Dendritic cell treated with granulocyte-macrophage colony-stimulating factor and Interleukin-4, amounts not matched to agents 40 ng/mL and 50 ng/mL, for 4 days (primary cell): Measurements from ENCODE around the gene FAM227B.
"Not testable (repeated sequence)": the region's sequence is repeated elsewhere in the genome, so short reads cannot be mapped to it uniquely, and the experiment has no call there.

ENCODE experiments used
- H3K27ac Mint-ChIP-seq: one replicate; pipeline ENCODE4 v1.8.0; 2022; ENCODE audit warnings: mild to moderate bottlenecking, mixed read lengths
- H3K27me3 Mint-ChIP-seq: one replicate; pipeline ENCODE4 v1.8.0; 2022; ENCODE audit warnings: mild to moderate bottlenecking, mixed read lengths
- H3K36me3 Mint-ChIP-seq: one replicate; pipeline ENCODE4 v1.8.0; 2022; ENCODE audit warnings: low read depth, mixed read lengths
- H3K4me1 Mint-ChIP-seq: one replicate; pipeline ENCODE4 v1.8.0; 2022; ENCODE audit warnings: low read depth, mixed read lengths
- H3K4me3 Mint-ChIP-seq: one replicate; pipeline ENCODE4 v1.8.0; 2022; ENCODE audit warnings: mild to moderate bottlenecking, moderate library complexity, mixed read lengths
- H3K9me3 Mint-ChIP-seq: one replicate; pipeline ENCODE4 v1.8.0; 2022; ENCODE audit warnings: mixed read lengths
- intact Hi-C: fragments of 100-400 bp; cut with micrococcal nuclease; formaldehyde crosslinking; loops from one replicate; pipeline ENCODE4 v1.15.0; 2022

FAM227B gene

GRCh38 chr15:49592829-49593316 is 27.7 kb downstream of the FAM227B start:
- H3K36me3 Mint-ChIP-seq, H3K27ac Mint-ChIP-seq, intact Hi-C loops, H3K4me3 Mint-ChIP-seq, H3K27me3 Mint-ChIP-seq, H3K4me1 Mint-ChIP-seq: not testable (repeated sequence)
- peaks cover 25% of the 10 kb centered on the region for H3K9me3 Mint-ChIP-seq

GRCh38 chr15:49589030-49589429 is 31.6 kb downstream of the FAM227B start:
- intact Hi-C loops, result no loop called here
- Mint-ChIP-seq H3K36me3 (no peaks in the 10 kb centered on the region), H3K9me3 (peaks cover 17% of the 10 kb centered on the region), H3K4me3 (no peak overlapping the region), H3K4me1 (no peaks in the 10 kb centered on the region), H3K27me3 (no peaks in the 10 kb centered on the region), H3K27ac (no peak overlapping the region)

GRCh38 chr15:49573421-49573820 is 47.2 kb downstream of the FAM227B start:
- Mint-ChIP-seq H3K36me3 (no peaks in the 10 kb centered on the region), H3K4me1 (no peaks in the 10 kb centered on the region), H3K4me3 (no peak overlapping the region), H3K9me3 (peaks cover 27% of the 10 kb centered on the region), H3K27me3 (no peaks in the 10 kb centered on the region), H3K27ac (no peak overlapping the region)
- intact Hi-C loops, result no loop called here

- Mint-ChIP-seq H3K27me3 (no peaks in the 10 kb centered on the region), H3K27ac (no peak overlapping the region), H3K36me3 (no peaks in the 10 kb centered on the region), H3K4me3 (no peak overlapping the region), H3K4me1 (no peaks in the 10 kb centered on the region), H3K9me3 (peaks cover 27% of the 10 kb centered on the region)
- intact Hi-C loops, result no loop called here
These were observed 49.9 kb downstream of the FAM227B start for GRCh38 chr15:49570672-49571071.

- no peaks in the 10 kb centered on the region for H3K4me1 Mint-ChIP-seq
- intact Hi-C loops, result no loop called here
- H3K27ac Mint-ChIP-seq, result no peak overlapping the region
- H3K36me3 Mint-ChIP-seq, result no peaks in the 10 kb centered on the region
- H3K27me3 Mint-ChIP-seq, result no peaks in the 10 kb centered on the region
- no peak overlapping the region for H3K4me3 Mint-ChIP-seq
- peaks cover 27% of the 10 kb centered on the region for H3K9me3 Mint-ChIP-seq
These were observed 50.4 kb downstream of the FAM227B start for GRCh38 chr15:49570174-49570573.

GRCh38 chr15:49560045-49560444 is 60.6 kb downstream of the FAM227B start:
- intact Hi-C loops, result no loop called here
- H3K4me3 Mint-ChIP-seq, result no peak overlapping the region
- H3K36me3 Mint-ChIP-seq, result no peaks in the 10 kb centered on the region
- H3K27me3 Mint-ChIP-seq, result no peaks in the 10 kb centered on the region
- no peaks in the 10 kb centered on the region for H3K4me1 Mint-ChIP-seq
- H3K9me3 Mint-ChIP-seq, result peaks cover 85% of the 10 kb centered on the region
- no peak overlapping the region for H3K27ac Mint-ChIP-seq

GRCh38 chr15:49558929-49559328 is 61.7 kb downstream of the FAM227B start:
- Mint-ChIP-seq H3K9me3 (peaks cover 87% of the 10 kb centered on the region), H3K36me3 (no peaks in the 10 kb centered on the region)

GRCh38 chr15:49556437-49556836 is 64.2 kb downstream of the FAM227B start:
- Mint-ChIP-seq H3K4me1 (no peaks in the 10 kb centered on the region), H3K36me3 (no peaks in the 10 kb centered on the region), H3K27ac (no peak overlapping the region), H3K9me3 (peaks cover 86% of the 10 kb centered on the region), H3K4me3 (no peak overlapping the region), H3K27me3 (no peaks in the 10 kb centered on the region)
- intact Hi-C loops, result no loop called here

More at GRCh38 chr15:49558929-49559328, 61.7 kb downstream of the FAM227B start:
- no peak overlapping the region for H3K27ac Mint-ChIP-seq
- intact Hi-C loops, result no loop called here
- no peak overlapping the region for H3K4me3 Mint-ChIP-seq
- H3K27me3 Mint-ChIP-seq, result no peaks in the 10 kb centered on the region
- no peaks in the 10 kb centered on the region for H3K4me1 Mint-ChIP-seq

GRCh38 chr15:49550342-49550741 is 70.3 kb downstream of the FAM227B start:
- H3K36me3 Mint-ChIP-seq, H3K4me1 Mint-ChIP-seq, H3K27me3 Mint-ChIP-seq, H3K4me3 Mint-ChIP-seq, intact Hi-C loops, H3K27ac Mint-ChIP-seq: not testable (repeated sequence)
- peaks cover 51% of the 10 kb centered on the region for H3K9me3 Mint-ChIP-seq

- Mint-ChIP-seq H3K4me1 (no peaks in the 10 kb centered on the region), H3K4me3 (no peak overlapping the region), H3K9me3 (peaks cover 40% of the 10 kb centered on the region), H3K27ac (no peak overlapping the region), H3K27me3 (no peaks in the 10 kb centered on the region), H3K36me3 (no peaks in the 10 kb centered on the region)
- intact Hi-C loops, result no loop called here
These were observed 82.1 kb downstream of the FAM227B start for GRCh38 chr15:49538520-49538919.

GRCh38 chr15:49530092-49530491 is 90.5 kb downstream of the FAM227B start:
- H3K4me1 Mint-ChIP-seq, result no peaks in the 10 kb centered on the region
- peaks cover 45% of the 10 kb centered on the region for H3K9me3 Mint-ChIP-seq
- no peak overlapping the region for H3K4me3 Mint-ChIP-seq
- intact Hi-C loops, result no loop called here
- no peaks in the 10 kb centered on the region for H3K27me3 Mint-ChIP-seq
- no peaks in the 10 kb centered on the region for H3K36me3 Mint-ChIP-seq
- no peak overlapping the region for H3K27ac Mint-ChIP-seq

GRCh38 chr15:49528289-49528688 is 92.3 kb downstream of the FAM227B start:
- Mint-ChIP-seq H3K36me3 (no peaks in the 10 kb centered on the region), H3K27me3 (no peaks in the 10 kb centered on the region), H3K9me3 (peaks cover 45% of the 10 kb centered on the region), H3K4me3 (no peak overlapping the region), H3K4me1 (no peaks in the 10 kb centered on the region), H3K27ac (no peak overlapping the region)
- intact Hi-C loops, result no loop called here

GRCh38 chr15:49521802-49522201 is 98.8 kb downstream of the FAM227B start:
- intact Hi-C loops, result no loop called here
- peaks cover 72% of the 10 kb centered on the region for H3K9me3 Mint-ChIP-seq
- H3K4me1 Mint-ChIP-seq, result no peaks in the 10 kb centered on the region
- H3K27me3 Mint-ChIP-seq, result no peaks in the 10 kb centered on the region
- no peaks in the 10 kb centered on the region for H3K36me3 Mint-ChIP-seq
- no peak overlapping the region for H3K4me3 Mint-ChIP-seq
- no peak overlapping the region for H3K27ac Mint-ChIP-seq

- H3K9me3 Mint-ChIP-seq, H3K36me3 Mint-ChIP-seq, H3K27me3 Mint-ChIP-seq, H3K27ac Mint-ChIP-seq, H3K4me3 Mint-ChIP-seq, H3K4me1 Mint-ChIP-seq, intact Hi-C loops: not testable (repeated sequence)
These were observed 107.9 kb downstream of the FAM227B start for GRCh38 chr15:49512739-49513138.

- intact Hi-C loops, result no loop called here
- H3K9me3 Mint-ChIP-seq, result peaks cover 7% of the 10 kb centered on the region
These were observed 113.4 kb downstream of the FAM227B start for GRCh38 chr15:49507261-49507660.

More at GRCh38 chr15:49507261-49507660, 113.4 kb downstream of the FAM227B start:
- Mint-ChIP-seq H3K27ac (no peak overlapping the region), H3K4me1 (no peaks in the 10 kb centered on the region), H3K36me3 (no peaks in the 10 kb centered on the region), H3K27me3 (no peaks in the 10 kb centered on the region), H3K4me3 (no peak overlapping the region)
